GM19025 (cell line): ENCODE results near the gene JAM3.
"Not testable (repeated sequence)": the region's sequence is repeated elsewhere in the genome, so short reads cannot be mapped to it uniquely, and the experiment has no call there.

Experiments used
- ATAC-seq: cut with Tn5 transposase; IDR thresholded peaks from one replicate; pipeline ENCODE4 v1.9.1; 2021; ENCODE audit warnings: mild to moderate bottlenecking, low read depth, moderate library complexity; ENCODE audit not compliant: unreplicated experiment

JAM3 gene

DNA sequence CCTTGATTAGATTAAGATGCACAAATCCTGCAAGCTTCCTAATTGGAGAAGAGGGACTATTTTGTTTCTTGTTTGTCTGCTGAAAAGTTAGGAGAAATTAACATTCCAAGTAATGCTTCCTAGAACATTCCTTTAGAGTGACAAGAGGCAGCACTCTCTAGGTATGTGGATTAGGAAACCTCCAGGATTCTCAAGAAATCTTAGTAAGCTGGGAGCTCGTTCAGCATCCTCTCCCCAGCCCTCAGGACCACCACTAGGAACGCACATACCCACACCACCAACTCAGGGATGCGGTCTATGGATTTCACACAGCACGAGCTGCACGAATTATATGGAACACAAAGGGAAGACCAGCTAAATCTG lies 102.0 kb downstream of the JAM3 start:
- no peak for ATAC-seq

GRCh38 chr11:134171951-134172350 lies 103.1 kb downstream of the JAM3 start:
- ATAC-seq = no peak

- ATAC-seq = no peak
These were observed 104.4 kb downstream of the JAM3 start for GRCh38 chr11:134173296-134173695.

- ATAC-seq = no peak
These were observed 107.4 kb downstream of the JAM3 start for GRCh38 chr11:134176284-134176683.

GRCh38 chr11:134178032-134178674 lies 109.3 kb downstream of the JAM3 start:
- no peak for ATAC-seq

GRCh38 chr11:134181707-134182106 lies 112.8 kb downstream of the JAM3 start:
- ATAC-seq = no peak

- ATAC-seq = not testable (repeated sequence)
These were observed 119.2 kb downstream of the JAM3 start for GRCh38 chr11:134188092-134188491.

DNA sequence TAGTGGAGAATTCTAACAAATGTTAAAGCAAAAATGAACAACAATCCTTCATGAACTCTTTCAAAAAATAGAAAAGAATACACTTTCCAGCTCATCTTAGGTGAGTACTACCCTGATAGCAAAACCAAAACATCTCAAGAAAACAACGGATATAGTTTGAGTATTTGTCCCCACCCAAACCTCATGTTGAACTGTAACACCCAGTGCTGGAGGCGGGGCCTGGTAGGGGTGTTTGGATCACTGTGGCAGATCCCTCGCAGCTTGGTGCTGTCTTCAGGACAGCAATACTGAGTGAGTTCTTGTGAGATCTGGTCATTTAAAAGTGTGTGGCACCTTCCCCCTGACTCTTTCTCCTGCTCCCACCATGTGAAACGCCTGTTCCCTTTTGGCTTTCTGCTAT lies 127.9 kb downstream of the JAM3 start:
- no peak for ATAC-seq

GRCh38 chr11:134199531-134199930 lies 130.7 kb downstream of the JAM3 start:
- ATAC-seq = no peak

DNA sequence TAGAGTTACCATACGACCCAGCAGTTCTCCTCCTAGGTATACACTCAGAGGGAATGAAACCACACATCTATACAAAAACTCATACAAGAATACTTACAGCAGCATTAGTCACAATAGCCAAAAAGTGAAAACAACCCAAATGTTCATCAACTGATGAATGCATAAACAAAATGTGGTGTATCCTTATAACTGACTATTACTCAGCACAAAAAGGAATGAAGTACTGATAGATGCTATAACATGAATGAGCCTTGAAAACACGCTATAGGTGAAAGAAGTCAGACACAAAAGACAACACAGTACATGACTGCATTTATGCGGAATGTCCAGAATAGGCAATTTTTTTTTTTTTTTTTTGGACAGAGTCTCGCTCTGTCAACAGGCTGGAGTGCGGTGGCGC lies 131.8 kb downstream of the JAM3 start:
- no peak for ATAC-seq
